Measurements from ENCODE around the gene TMEM236. TPM values are rescaled to one million over a fixed set of nuclear protein-coding genes. Genes with fewer than 3 reads are reported as not detected.

TMEM236 gene
- total and polyA plus RNA-seq, 2 of the 4 experiments (the other 2 are of a cell fraction) = not detected

DNA sequence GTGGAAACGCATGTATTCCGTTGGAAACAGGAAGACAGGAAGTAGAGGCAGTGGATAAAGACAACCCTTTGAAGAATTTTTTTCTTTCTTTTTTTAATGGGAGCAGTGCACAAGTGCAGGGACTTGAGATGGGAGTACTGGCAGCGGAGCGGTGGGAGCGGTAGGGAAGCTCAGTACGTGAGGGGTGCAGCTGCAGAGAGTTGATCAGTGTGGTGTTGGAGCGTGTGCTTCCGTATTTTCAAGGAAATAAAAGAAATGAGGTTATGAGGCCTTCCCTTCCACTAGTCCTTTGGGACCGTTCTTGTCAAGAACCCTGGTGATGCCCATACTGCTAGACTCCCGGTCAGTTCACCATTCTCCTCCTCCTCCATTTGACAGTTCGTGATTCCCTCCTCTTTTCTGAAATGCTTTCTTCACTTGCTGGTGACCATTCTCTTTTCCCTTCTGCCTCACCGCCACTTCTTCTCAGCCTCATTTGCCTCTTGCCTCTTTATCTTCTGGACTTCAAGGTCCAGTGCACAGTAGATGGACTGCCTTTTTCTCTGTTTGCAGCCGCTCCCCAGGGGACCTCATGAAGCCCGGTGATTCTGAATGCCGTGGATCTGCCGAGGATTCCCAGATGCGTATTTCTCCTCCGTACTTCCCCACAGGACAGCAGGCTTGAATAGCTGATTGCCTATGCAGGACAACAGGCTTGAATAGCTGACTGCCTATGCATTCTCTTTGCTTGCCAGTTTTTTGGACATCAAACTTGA is 39.1 kb upstream of the TMEM236 start (continued):
- no peak for TF ChIP-seq FOS (IDR thresholded peaks at IDR 0.05; ENCODE audit: low read depth, low read length)

DNA sequence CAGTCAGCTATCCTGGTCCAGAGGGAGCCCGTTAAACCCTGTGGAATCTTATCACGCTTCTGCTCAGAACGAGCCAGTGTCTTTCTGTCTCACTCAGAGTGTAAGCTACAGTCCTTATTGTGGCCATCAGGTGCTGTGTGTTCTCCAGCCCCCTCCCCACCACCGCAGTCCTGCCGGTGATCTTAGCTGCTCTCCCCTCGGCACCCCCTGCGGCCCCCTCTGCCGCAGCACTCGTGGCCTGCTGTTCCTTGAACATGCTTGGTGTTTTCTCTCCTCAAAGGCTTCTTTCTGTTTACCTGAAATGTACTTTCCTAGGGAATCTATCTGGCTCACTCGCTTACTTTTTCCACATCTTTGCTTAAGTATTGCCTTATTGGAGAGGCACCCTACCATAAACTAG is 38.2 kb upstream of the TMEM236 start:
- Histone ChIP-seq H2BK15ac (ENCODE audit: low read depth, low read length) (no peak overlapping the region), H3K23ac (ENCODE audit: low read depth, low read length) (no peak overlapping the region), H4K8ac (ENCODE audit: low read depth in 2 of 2, low read length in 2 of 2) (no peak overlapping the region), H2AFZ (replicated peaks; ENCODE audit: low read length, poor library complexity) (no peak overlapping the region), H3K9me3 (ENCODE audit: control insufficient read depth, insufficient read depth, low read length) (no peaks in the 10 kb centered on the region), H3K79me1 (ENCODE audit: low read depth in 1 of 2, low read length in 2 of 2) (peaks cover 0 to 10% of the 10 kb centered on the region in 2 experiments; a peak in 2 of 4 replicates), H3K27ac (ENCODE audit: insufficient read depth, low read length) (no peak overlapping the region), H3K18ac (ENCODE audit: low read depth, low read length) (no peak overlapping the region), H3K36me3 (ENCODE audit: control insufficient read depth, insufficient read depth, low read length) (peaks cover 34% of the 10 kb centered on the region), H3K56ac (ENCODE audit: extremely low read depth, insufficient read depth, low read length) (no peak overlapping the region), H2BK20ac (ENCODE audit: low read depth, low read length) (no peak overlapping the region), H3K4ac (ENCODE audit: low read depth, low read length) (no peak overlapping the region), H2BK120ac (ENCODE audit: low read depth, low read length) (no peak overlapping the region), H4K20me1 (ENCODE audit: insufficient read depth, low read length) (no peaks in the 10 kb centered on the region; the same call in 1 of the 2 replicates), H3K4me1 (ENCODE audit: control insufficient read depth, insufficient read depth, low read length) (no peaks in the 10 kb centered on the region), H4K91ac (ENCODE audit: insufficient read depth, low read depth, low read length) (no peak overlapping the region), H2AK9ac (replicated peaks; ENCODE audit: low read depth, low read length, poor library complexity) (no peak overlapping the region), H3K9ac (ENCODE audit: low read depth, low read length) (no peak overlapping the region), H3K9me1 (ENCODE audit: insufficient read depth, low read length) (no peaks in the 10 kb centered on the region), H3K4me2 (ENCODE audit: low read depth, low read length) (no peak overlapping the region), H2BK5ac (ENCODE audit: low read depth, low read length, poor library complexity, severe bottlenecking) (no peak overlapping the region), H4K5ac (ENCODE audit: low read depth, low read length) (no peak overlapping the region), H3K14ac (replicated peaks; ENCODE audit: low read depth, low read length) (no peak overlapping the region), H3K4me3 (ENCODE audit: insufficient read depth, low read depth, low read length) (no peak overlapping the region), H3K27me3 (ENCODE audit: control insufficient read depth, insufficient read depth, low read length) (no peaks in the 10 kb centered on the region), H2AK5ac (ENCODE audit: low read depth, low read length) (no peak overlapping the region)
- intact Hi-C loops (cut with micrococcal nuclease) = no loop called here
- ATAC-seq (ENCODE audit: low read depth) = no peak
- CTCF ChIA-PET = no interaction called here
- no TSS peak for BruUV-seq (replicated peaks)
- in situ Hi-C loops (cut with MboI; ENCODE audit: low sequenced_read_pairs) = no loop called here
- dilution Hi-C loops (cut with HindIII; ENCODE audit: low sequenced_read_pairs, unreplicated experiment) = no loop called here
- no peak for DNase-seq
- 88% methylated on average over 9 of the region's 10 CpGs; no CpG with 5 or more reads in 1 of the 2 experiments for WGBS, 2 experiments (ENCODE audit: extremely low coverage in 2 of 2, insufficient read length in 1 of 2)
- POLR2A ChIA-PET (ENCODE audit: unreplicated experiment) = no interaction called here
- TF ChIP-seq CEBPB (IDR thresholded peaks at IDR 0.05; ENCODE audit: low read depth, low read length) (no peak), MAZ (IDR thresholded peaks at IDR 0.05; ENCODE audit: borderline replicate concordance, low read depth, low read length) (no peak), CHD1 (IDR thresholded peaks at IDR 0.05; ENCODE audit: low read depth, low read length) (no peak), RAD21 (IDR thresholded peaks at IDR 0.05; ENCODE audit: low read length) (no peak), MAFK (IDR thresholded peaks at IDR 0.05; ENCODE audit: low read depth, low read length) (no peak), RFX5 (IDR thresholded peaks at IDR 0.05; ENCODE audit: low read depth, low read length) (no peak), POLR2A (IDR thresholded peaks at IDR 0.05; ENCODE audit: low read depth, low read length) (no peak), BHLHE40 (IDR thresholded peaks at IDR 0.05; ENCODE audit: low read depth, low read length) (no peak), RCOR1 (IDR thresholded peaks at IDR 0.05; ENCODE audit: insufficient replicate concordance, low read length) (no peak), FOS (IDR thresholded peaks at IDR 0.05; ENCODE audit: low read depth, low read length) (no peak), SMC3 (IDR thresholded peaks at IDR 0.05; ENCODE audit: low read depth, low read length) (no peak)
- TF ChIP-seq, protein P1, sequence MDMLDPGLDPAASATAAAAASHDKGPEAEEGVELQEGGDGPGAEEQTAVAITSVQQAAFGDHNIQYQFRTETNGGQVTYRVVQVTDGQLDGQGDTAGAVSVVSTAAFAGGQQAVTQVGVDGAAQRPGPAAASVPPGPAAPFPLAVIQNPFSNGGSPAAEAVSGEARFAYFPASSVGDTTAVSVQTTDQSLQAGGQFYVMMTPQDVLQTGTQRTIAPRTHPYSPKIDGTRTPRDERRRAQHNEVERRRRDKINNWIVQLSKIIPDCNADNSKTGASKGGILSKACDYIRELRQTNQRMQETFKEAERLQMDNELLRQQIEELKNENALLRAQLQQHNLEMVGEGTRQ (IDR thresholded peaks at IDR 0.05; ENCODE audit: low read depth, low read length) = no peak
- TF ChIP-seq, protein P2, sequence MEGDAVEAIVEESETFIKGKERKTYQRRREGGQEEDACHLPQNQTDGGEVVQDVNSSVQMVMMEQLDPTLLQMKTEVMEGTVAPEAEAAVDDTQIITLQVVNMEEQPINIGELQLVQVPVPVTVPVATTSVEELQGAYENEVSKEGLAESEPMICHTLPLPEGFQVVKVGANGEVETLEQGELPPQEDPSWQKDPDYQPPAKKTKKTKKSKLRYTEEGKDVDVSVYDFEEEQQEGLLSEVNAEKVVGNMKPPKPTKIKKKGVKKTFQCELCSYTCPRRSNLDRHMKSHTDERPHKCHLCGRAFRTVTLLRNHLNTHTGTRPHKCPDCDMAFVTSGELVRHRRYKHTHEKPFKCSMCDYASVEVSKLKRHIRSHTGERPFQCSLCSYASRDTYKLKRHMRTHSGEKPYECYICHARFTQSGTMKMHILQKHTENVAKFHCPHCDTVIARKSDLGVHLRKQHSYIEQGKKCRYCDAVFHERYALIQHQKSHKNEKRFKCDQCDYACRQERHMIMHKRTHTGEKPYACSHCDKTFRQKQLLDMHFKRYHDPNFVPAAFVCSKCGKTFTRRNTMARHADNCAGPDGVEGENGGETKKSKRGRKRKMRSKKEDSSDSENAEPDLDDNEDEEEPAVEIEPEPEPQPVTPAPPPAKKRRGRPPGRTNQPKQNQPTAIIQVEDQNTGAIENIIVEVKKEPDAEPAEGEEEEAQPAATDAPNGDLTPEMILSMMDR (conservative IDR thresholded peaks at IDR 0.05; ENCODE audit: low read depth, low read length) = no peak
